ENCODE results near the gene EIF2S2.

Gene EIF2S2

DNA sequence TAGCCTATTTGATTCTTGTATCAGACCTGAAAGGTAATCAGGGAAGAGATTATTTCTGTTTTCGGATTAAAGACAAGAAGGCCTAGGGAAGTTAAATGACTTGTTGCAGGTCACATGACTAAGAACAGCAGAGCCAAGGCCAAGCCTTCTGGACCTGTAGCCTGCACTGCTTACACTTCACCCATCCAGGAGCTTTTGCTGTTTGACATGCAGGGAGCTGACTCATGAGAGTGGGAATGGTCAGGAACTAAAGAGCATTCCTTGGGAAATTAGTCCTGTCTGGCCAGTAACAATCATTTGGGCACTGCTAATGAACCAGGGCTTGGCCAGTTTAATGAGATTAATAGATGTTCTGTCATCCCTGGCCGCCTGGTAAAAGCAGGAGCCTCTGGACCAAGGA, 46.8 kb downstream of the EIF2S2 start:
- DNase-seq: peak in 2 of 56 donors; percentile 3 to 17

DNA sequence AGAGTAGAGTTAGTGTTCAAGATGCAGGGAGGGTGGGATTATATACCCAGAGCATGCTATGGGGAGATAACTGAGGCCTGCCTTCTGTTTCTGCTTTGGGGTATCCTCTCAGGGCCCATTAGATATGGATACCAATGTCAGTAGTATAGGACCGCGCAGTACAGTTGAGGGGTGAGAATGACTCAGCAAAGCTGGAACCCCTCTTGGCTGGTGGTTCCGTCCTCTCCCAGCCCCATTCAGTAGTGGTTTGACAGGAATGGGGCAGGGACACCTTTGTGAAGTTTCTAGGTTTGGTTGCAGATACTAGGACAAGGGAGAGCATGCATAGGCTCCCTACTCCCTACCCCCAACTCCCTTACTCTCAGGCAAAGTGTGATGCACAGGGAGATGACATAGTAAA, 47.8 kb downstream of the EIF2S2 start:
- no peak for DNase-seq

DNA sequence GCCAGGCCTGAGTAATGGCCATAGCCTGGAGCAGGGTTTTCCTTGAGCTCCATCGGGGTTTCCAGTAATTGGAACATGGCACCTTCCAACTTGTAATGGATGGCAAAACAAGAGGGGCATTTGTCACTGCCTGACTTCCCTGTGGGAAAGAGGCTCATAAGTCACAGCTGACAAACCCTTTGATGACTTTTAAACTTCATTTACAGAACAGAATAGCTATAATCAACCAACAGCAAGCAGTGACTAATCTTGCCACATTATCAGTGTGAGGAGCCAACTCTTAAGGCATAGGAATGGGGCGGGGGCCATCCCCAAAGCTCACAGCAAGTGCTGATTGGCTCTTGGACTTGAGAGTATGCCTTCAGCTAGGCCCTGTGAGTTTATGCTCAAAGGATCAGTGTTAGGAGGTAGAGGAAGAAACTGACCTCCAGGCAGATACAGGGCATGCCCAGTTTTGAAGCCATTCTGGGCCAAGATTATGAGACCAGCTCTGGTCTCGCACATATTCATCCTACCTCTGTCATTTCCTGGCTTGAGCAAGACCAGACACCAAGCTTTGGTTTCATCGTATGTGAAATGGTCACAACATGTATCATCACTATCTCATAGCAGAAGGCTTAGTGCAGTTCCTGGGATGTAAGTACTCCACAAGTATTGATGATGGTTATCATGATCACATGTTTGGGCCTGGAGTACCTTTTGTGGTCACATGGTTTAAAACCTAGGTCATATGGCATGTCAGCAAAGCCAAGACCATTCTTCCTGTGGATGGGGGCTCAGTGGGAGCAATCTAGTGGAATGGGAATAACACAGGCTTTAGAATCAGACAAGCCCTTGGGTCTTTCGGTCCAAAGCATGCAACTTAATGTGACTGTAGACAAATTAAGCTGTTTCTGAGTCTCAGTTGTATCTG, 49.2 kb downstream of the EIF2S2 start:
- DNase-seq: no peak

DNA sequence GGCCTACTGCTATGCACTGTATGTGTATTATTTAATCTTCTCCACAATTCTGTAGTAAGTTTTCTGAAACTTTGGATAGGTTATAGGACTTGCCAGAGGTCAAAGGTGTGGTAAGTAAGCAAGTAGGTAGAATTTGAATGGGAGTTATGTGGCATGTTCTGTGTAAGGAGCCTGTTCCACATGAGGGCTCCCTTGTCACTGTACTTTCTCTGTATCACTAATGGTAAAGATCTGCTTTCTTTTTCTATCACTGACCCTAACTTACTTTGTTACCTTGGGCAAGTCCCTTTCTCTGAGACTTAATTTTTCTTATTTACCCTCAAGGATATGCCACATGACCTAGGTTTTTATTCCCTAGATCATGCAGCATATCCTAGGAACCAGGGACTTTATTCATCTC, 50.3 kb downstream of the EIF2S2 start:
- DNase-seq: no peak

DNA sequence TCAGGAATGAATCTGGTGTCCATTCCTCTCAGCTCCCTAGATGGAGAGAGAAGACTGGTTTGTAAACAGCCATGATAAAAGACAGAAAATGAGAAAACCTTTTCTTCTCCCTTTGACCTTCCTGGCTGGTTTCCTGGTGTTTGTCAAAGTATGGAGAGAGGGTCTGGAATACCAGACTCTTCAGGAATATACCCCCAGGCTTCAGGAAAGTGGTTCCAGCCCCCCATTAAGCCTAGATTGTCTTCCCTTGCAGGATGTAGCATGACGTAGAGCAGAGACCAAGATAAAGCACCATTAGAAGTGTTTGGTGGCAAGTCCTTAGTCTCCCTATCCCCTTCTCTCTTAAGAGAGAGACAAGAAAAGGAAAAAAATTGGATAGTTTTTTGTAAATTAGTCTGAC, 51.1 kb downstream of the EIF2S2 start:
- no peak for DNase-seq

DNA sequence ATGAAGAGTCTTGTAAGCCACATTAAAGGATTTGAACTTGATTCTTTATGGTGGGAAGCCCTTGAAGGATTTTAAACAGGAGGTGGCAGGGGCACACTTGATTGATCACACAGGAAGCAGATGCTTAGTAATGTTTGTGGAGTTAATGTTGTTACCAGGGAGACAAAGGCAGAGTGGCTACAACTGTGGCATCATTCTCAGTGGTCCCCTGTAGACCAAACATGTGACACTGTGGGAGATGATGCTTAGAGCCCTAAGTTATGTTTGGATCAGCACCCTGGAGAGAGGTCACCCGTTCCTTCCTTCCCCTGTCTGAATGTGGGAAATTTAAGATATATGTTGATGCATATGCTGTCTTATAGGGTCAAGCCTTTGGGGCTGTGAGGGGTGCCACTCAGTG, 53.2 kb downstream of the EIF2S2 start:
- no peak for DNase-seq

DNA sequence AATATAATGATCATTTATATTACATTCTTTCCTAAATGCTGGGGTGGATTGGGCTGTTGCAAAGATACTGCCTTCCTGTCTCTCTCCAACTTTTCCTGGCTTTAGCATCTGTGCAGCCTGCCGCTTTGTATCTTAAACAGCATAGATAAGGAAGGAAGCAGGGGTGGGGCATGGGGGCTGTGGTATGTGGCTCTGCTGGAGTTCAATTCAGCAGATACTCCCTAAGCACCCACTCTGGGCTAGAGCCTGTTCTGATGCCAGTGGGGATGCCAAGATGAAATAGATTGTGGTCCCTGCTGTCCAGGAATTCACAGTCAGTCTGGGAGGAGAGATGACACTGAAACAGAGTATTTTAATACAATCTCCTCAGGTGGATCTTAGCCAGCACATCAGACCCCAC, 56.8 kb downstream of the EIF2S2 start:
- no peak for DNase-seq

DNA sequence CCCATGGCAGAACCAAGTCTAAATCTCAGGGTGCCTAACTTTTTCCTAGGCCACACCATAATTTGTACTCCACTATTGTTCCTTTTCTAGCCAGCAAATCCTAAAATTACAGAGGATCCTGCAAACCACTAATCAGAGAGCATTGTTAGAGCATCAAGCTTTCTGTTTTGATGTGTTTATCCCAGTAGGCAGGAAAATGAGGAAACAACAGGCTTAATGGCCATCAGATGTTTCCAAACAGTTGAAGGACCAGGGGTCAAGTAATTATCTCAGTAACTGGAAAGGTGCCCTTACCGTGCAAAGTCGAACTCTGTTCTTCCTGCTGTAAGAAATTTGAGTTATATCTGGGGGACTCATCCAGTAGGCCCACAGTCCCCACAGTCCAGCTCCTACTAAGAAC, 59.6 kb downstream of the EIF2S2 start:
- DNase-seq: no peak

DNA sequence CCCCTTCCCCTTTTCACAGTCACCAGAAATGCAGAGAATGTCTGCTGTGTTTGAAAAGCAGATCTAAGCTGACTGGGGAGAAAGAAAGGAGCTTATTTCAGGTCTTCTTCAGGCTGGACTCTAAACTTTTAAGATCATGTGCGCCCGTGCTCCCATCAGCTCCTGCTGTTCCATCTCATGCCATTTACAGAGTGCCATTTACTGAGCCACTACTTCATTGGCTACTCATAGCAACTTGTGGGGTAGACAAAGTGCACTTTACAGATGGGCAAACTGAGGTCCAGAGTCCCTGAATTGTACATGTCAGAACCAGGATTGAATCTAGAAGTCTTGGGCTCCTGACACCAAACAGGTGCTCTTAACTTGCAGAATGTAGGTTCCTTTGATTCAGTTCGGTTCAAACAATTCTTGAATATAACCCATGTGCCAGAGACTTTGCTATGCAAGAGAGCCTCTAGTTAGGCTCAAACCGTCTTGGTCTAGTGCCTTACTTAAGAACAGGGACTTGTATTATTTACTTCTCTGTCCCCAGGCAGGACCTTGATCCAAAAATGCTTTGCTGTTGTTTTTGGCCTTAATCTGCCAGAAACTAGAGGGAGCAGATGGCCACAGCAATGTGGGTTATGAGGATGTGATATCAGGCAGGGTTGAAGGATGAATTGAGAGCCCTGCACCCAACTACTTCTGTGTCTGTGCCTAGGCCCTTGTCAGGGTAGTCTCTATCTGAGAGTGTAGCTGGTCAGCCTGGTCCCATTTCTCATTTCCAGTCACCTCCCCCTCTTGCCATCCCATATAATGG, 61.9 kb downstream of the EIF2S2 start:
- DNase-seq: no peak

DNA sequence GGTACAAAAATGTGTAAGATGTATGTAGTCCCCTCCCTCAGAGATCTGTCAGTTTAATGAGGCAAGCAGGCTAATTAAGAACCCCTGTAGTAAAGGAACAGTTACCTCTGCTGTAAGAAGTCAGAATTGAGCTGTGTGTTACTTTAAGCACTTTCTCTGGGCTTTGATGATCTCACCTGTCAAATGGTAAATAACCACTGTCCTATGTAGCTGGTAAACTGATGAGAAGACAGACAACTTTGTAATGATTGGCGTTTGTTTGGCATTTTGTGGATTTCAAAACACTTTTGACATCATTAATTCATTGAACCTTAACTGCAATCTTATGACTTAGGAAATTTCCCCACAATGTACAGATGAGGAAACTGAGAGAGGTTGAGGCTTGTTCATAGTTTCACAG, 62.7 kb downstream of the EIF2S2 start:
- DNase-seq: no peak

DNA sequence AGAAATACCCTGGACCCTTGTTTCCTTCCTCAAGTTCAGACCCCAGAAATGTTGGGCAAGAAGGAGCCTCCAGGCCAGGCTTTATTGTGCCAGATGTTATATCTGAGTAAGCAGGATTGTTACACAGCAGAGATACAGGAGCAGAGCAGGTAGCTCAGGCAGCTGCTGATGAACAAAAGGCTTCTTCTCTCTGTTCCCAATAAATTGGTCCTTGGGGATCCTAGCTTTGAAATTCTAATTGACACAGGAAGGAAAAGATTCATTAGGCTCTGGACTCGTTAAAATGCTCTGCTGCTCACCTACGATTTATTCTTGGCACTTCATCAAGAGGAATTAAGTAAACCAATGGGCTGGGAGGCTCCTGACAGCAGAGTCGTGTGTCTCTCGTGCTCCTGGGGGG, 64.1 kb downstream of the EIF2S2 start:
- no peak for DNase-seq

DNA sequence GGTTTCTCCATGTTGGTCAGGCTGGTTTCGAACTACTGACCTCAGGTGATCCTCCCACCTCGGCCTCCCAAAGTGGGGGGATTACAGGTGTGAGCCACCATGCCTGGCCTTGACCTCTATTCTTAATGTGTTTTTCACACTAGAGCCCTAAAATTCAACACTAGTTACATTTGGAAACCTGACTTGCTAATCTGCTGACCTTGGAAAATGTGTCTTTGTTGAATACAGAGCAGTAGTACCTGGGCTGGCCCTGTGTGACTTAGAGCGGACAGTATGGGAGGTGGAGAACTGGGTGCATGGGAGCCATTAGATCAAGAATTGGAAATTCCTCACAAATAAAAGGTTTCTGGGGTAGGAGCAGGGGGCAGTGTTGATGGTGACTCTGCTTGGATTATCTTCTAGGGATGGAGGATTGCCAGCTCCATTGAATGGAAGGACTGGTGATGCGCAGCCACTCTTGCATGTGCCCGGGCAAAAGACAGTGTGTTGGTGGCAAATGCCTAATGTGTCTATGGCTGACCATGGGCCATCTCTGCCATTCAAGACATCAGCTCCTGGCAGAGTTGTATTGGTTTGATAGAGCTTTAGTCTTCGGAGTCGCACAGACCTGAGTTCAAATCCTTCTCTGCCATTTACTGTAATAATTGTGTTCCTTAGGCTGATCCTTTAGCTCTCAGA, 64.9 kb downstream of the EIF2S2 start:
- DNase-seq: no peak

DNA sequence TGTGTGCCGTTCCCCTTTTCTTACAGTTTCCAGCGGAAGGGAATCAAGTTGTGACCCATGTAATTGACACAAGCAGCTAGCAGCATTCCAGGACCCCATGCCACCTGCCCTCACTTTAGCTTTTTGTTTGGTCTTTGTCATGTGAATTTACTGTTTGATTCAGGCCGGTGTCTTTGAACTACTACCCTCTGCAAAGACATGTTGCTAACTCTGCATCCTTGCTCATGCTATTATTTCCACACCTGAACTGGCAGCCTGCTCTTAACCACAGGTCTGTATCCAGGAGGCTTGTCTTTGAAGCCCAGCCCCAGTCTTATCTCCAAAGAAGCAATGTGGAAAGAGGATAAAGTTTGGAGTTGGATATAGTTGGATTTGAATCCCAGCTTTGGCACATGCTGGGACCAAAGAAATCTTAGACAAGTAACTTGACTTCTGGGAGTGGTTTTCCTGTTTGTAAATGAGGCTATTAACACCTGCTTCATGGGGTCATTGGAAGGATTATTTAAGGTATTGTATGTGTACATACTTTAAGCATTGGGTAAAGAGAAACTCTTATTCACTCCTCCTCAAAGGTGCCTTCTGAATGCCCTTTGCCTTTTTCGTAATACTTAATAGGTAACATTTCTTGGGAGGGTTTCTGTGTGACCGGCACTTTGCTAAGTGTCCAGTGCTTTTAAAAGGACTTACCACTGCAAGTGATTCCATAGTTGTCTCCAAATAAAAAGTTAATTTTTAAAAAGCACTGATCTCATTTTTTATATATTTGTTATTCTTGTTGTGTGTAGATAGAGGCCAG, 65.9 kb downstream of the EIF2S2 start:
- DNase-seq: no peak

DNA sequence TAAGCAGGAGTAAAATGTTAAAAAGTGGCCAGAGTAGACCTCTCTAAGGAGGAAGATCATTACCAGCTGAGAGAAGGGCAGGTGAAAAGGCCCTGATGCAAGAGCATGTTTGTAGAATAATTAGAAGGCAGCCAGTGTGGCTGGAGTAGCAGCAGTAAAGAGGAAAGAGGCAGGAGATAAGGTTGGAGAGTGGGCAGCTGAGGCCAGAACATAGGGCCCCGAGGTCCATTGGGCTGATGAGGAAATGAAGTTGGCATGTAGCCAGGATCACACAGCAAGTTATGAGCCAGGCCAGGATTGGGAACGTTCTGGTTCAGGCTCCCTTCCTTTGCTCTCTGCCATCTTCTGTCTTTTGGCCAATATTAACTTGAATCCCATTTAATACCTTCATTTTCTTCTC, 66.7 kb downstream of the EIF2S2 start:
- DNase-seq: peak in 2 of 56 donors; percentile 6 to 50

DNA sequence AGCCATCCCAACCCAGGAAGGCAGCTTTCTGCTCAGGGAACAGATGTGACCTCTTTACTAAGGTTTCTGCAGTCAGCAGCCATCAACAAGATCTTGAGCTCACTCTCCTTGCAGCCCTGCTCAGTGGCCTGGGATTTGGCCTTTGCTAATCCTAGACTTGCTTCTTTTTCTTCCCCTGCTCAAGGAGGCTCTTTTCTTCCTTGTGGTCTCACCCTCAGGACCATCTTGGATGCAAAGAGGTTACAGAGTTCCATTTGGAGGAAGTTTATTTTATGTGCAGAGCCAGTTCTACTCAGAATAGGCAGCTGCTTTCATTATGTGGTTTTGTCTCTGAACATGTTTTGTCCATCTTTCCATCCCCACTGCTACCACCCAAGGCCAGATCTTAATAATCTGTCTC, 69.0 kb downstream of the EIF2S2 start:
- DNase-seq: no peak

DNA sequence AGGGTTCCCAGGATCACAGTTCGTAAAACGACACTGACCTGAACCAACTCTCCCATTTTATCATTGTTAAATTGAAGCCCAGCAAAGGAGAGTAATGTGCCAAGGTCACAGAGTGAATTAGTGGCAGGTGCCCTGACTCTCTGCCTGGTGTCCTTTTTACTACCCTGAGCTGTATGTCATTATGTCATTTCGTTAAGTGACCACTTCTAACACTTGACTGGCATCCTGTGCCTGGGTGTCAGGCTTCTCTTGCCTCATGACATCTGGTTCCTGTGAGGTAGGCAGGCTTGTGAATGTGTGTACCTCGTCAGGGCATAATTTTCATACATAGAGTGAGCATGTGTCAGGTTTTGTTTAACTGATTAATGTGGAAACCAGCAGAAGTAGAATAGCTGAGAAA, 69.8 kb downstream of the EIF2S2 start:
- no peak for DNase-seq

DNA sequence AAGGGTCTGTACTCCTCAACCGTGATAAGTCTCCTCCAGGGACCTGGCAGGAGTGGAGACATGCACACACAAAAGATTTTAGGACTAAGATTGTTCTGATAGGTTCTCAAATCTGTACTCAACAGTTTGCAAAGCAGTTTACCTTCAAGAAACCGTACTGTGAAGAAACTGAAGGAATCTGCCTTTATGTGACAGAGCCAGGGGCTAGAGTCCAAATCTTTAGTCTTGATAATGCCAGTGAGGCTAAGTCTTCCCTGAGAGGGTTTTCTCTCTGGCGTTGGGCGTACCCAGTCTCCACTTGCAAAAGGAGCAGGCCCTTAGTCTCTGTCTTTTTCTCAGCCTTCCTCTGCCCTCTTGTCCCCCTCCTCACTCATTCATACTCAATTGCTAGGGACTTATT, 70.8 kb downstream of the EIF2S2 start:
- no peak for DNase-seq

DNA sequence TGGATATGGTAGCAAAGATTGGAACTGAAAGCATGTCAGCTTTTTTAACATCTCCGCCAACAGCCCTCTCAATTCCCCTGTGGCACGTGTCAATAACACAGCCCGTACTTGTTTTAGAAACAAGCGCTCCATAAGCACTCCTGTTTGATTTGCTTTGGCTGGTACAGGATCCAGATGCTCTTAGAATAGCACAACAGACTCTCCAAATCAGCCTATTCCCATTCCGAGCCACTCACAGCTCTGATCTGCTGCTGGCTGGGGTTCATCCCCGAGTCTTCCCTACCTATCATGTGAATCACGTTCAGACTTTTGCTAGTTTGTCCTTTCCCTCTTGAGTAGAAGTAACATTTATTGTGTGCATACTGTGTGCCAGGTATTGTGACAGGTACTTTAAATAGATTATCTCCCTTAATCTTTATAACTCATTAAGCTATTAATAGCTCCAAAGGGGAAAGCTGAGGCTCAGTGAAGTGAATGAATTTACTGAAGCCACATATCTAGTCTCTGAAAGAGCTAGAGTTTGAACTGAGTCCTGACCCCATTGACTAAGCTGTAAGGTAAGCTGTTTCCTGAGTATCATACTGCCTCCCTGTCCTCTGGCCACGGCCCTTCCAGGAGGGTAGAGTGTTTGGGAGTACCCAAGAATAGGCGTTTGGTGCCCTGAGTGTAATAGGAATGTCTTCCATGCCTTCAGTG, 71.6 kb downstream of the EIF2S2 start:
- DNase-seq: no peak
